GM18520 (cell line): ENCODE results near the gene CHST11.
A peak's percentile ranks its signal among the peaks of the same experiment; 100 is the strongest.

Experiments
- ATAC-seq: cut with Tn5 transposase; IDR thresholded peaks from one replicate; pipeline ENCODE4 v1.9.1; 2021; ENCODE audit not compliant: unreplicated experiment

The CHST11 gene

DNA sequence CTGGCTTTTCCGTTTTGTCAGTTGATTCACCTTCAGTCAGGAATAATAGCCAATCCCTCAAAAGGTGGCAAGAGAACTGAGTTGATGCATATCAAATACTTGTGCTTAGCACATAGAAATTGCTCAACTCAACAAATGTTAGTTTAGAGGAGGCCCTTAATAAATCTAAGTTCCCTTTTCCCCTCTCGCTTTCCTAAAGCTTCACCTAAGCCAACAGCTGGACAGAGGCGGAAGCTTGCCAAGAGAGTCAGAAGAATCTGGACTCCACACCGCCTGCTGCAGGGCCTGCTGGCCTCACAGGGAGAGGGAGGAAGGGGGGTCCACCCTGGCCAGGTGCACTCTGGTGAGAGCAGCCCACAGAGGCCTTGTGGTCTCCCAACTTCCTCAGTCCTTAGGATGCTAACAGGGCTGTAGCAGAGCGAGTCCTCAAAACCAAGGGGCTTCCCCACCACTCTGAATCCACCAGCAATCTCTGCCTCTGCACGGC is 213.1 kb downstream of the CHST11 start:
- no peak for ATAC-seq

DNA sequence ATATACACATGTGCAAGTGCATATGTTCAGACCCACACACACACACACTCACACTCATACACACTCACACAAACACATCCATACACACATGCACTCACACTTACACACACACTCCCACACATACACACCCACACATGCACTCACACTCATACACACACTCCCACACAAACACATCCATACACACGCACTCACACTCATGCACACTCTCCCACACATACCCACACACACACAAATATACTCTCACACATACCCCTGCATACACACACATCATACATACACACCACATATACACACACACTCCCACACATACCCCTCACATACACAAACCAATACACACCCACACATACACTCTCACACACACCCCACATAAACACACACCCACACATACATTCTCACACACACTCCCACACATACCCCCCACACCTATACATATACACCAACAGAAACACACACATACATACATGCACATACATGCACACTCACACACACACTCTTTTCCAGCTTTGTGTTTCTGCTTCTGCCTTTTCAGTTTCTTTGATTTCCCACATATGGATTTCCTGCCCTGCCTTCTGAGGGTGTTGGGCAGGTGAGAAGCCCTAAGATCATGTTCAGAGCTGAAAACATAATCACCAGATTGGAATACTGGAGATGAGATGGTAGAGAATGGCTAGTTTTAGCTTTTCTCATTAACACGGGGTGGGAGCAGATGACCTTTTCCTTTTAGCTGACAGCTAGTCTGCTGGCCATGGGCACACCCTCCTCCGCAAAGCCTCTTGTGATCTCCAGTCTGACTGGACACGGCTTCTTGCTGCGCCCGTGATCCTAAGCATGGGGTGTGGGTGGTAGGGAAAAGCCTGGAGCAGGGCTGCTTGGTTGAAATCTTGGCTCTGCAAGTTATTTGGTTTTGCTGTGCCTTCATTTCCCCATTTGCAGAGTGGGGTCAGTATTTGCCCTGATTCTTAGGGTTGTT is 214.0 kb downstream of the CHST11 start:
- no peak for ATAC-seq

DNA sequence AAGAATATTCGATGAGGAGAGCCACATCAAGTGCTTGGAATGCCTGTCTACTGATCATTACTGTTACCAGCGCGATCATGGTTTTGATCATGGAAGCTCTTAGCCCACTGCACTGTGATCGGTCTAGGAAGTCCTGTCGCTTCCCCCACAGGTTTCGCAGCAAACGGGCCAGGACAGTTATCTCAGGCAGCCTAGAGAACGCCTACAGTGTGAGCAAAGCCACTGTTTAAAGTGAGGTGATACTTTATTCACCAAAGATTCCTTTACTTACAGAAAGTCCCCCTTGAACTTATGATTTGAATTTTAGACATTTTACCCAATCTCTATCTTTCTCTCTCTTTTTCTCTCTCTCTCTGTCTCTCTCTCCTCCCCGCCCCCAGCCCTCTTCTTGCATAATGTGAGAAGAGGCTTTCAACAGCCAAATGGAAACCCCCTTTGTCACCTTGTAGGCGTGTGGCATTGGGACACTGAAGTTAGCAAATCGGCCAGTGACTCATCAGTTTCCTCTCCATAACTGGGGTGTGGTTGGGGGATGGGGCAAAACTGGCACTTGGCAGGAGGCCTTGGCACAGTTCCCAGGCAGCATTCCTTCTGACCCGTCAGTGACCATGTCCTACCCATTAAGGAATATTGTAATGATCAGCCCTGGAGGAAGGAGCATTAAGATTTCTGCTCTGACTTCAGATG is 214.8 kb downstream of the CHST11 start:
- ATAC-seq: peak; percentile 73

DNA sequence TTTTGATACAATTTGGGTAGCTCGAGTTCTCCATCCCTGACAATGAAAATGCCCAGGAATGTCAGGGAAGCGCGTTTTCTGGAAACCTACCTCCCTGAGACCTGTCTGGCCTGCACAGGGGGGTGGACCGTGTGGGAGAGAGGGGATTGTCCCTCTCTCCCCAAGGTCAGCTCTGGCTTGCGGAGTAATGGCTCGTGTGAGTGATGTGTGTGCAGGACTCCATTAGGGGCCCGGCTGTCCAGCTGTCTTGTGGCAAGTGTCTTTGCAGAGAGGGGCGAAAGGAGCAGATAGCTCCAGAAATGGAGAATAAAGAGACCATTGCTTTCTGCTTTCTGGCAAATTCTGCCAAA is 215.3 kb downstream of the CHST11 start:
- no peak for ATAC-seq

DNA sequence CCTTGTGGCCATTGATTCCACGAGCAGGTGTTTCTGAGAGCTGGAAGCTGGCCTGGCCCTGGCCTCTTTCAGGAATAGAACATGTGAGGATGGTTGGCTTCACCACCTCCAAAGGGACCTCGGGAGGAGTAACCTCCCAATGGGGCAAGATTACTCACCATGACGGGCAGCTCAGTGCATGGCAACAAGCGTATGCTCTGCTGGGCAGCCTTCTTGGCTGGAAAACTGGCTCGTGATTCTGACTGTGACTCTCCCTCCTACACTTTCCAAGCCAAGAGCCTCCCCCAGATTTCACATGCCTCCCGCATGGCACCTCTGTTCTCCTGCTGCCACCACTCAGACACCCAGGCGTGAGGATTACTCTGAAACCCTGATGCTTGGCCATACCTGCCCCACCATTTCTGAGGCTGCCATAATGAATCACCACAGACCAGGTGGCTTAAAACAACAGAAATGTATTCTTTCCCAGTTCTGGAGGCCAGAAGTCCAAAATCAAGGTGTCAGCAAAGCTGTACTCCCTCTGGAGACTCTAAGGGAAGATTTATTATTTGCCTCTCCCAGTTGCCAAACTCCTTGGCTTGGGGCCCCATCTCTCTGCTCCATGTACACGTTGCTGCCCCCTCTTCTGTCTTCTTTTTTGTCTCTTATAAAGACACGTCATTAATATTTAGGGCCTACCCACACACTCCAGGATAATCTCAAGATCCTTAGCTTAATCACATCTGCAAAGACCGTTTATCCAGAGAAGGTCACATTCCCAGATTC is 215.9 kb downstream of the CHST11 start:
- no peak for ATAC-seq

DNA sequence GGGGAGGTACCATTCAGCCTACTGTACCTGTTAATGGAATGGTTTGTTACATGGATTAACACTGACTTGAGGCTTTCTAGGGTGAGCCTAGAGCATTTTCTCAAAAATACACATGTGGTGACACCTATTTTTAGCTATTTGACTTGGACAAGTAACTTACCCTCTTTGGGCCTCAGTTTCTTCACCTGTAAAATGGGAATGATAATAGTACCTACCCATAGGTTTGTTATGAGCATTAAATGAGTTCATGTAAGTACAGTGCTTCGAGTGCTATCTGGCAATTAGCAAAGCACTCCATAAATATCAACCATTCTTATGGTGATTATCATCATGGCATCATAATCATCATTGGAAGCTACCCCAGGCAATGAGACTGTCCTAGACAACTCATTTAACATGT is 216.5 kb downstream of the CHST11 start:
- no peak for ATAC-seq

DNA sequence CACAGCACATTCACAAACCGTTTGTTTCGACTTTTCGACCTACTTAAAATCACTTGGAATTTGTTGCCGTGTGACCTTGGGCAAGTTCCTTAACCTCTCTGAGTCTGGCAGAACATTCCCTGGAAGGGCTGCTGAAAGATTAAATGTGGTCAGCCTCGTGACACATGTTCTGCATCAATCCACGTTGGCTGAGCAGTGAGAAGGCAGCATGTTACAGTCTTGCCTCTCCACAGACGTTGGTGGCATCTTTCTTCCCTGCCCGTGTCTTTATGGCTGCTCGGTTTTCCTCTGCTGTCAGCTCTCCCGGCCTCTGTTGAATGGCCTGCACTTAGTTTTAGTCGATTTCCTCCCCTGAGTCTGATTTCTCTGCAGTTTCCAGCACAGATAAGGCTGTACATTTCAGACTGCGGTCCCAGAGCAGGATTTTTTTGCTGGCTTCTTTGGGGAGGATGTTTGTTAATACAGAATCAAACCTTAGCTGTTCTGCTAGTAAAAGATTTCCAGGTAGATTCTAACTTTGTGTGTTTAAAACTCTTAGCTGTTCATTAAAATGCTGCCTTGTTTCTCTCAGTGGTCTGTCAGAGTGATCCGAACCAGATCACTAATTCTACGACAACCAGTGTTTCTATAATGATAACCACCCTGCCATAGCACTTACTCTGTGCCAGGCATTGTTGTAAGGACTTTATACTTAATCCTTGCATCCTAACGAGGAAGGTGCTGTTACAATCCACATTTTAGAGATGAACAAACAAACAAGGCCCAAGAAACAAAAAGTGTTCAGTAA is 217.1 kb downstream of the CHST11 start:
- ATAC-seq: no peak

DNA sequence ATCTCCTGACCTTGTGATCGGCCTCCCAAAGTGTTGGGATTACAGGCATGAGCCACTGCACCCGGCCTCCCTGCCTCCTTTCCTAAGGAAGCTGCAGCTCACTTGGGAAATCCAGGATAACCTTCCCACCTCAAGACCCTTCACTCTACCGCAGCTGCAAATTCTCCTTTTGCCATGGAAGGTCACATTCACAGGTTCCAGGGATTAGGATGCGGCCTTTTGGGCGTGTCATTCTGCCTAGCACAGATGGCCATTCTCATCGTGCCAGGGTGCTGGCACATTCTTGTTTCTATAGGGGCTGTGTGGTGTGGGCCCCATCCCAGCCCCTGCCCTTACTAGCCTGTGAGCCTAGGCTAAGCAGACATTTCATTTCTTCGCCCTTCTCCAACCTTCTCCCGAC is 219.9 kb downstream of the CHST11 start:
- no peak for ATAC-seq

DNA sequence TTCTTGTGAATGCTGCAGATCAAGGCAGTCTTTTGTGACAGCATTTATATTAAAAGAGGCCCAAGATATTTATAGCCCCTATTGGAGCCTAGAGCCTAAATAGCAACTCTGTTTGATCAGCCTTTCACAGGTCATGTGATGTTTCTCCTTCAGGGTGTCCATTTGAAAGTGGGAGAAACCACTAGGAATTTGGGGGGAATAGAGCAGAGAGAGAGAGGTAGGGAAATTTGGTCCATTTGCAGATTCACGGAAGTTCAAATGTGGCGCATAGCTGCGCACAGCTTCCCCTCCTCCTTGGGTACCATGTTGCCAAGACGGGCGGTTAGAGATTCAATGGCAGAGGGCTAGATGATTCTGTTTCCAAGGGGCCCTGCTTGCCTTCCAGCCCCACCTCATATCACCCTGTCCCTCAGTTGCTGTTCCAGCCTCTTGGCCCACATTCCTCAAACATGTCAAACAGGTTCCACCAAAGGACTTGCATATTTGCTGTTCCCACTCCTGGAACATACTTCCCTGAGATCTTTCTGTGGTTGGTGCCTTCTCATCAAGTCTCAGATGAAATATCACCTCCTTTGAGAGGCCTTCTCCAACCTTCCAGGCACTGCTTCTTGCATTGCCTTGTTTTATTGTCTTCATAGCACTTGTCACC is 220.8 kb downstream of the CHST11 start:
- ATAC-seq: no peak

DNA sequence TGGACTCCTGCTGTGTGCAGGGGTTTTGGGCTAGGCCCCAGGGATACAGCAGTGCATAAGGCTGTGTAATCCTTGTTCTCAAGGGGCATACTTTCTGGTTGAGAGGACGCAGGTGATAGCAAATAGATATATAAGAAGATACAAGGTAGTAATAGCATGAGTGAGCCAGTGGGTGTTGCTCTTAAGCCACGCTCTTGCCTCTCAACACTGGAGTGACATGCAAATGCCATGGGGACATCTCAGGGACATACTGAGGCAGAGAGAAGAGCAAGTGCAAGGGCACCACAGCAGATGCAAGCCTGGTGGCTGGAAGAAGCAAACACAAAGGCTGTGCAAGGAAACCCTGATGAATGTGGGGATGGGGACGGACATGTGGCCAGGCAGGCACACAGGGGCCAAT is 223.3 kb downstream of the CHST11 start:
- no peak for ATAC-seq

DNA sequence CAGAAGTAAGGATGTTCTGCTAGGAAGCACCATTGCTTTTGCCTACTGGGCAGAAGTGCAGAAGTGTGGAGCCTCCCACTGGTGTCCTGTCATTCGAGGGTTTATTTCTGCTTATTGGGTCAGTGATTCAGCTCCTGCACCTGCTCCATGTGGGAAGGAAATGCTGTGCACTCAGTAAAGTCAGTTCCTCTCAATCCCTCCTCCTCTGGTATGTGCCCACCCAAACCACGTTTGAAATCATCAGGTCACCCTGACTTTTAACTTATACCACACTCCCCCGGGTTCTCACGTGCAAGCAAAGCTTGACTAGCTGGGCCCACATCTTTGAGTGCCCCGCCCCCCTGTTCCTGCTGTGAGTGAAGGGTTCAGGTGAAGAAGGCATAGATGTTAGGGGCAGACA is 223.7 kb downstream of the CHST11 start:
- ATAC-seq: no peak

DNA sequence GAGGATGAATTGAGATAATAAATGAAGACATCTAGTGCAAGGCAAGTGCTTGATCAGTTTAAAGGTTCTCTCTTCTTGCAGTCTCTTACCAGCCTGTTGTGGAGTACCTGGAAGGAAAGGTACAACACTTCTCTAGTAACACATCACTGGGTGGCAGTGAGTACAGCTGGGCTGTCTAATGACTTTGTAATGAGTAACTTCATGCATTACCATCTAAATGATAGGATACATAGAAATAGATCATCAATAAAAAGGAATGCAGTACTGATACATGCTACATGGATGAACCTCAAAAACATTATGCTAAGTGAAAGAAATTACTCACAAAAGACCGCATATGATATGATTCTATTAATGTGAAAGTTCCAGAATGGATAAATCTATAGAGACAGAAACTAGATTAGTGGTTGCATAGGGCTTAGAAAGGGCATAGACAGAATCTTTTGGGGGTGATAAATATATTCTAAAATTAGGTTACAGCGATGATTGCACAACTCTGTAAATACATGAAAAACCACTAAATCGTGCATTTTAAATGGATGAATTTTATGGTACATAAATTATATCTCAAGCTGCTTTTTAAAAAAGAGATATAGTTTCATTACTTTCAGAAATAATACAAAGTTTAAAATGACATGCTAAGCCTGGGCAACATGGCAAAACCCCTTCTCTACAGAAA is 224.4 kb downstream of the CHST11 start:
- ATAC-seq: no peak

DNA sequence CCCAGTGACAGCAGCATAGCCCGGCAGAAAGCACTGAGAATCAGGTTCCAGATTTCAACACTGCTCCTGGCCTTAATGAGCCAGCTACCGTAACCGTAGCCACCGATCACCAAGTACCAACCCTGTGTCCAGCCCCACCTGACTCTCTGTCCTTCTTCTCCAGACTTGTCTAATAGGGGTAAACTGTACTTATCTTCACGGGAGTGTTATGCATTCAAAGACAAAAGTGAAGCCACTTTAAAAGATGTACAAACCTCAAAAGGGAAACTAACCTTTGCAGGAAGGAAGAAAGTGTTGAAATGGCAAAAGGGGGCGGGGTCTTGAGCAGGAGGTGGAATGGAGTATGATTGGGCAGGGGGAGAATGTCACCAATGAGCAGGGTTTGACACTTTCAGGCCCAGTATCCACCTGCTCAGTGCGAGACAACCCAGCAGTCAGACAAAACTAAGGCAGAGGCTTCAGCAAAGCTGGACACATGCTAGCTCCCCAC is 226.1 kb downstream of the CHST11 start:
- no peak for ATAC-seq

DNA sequence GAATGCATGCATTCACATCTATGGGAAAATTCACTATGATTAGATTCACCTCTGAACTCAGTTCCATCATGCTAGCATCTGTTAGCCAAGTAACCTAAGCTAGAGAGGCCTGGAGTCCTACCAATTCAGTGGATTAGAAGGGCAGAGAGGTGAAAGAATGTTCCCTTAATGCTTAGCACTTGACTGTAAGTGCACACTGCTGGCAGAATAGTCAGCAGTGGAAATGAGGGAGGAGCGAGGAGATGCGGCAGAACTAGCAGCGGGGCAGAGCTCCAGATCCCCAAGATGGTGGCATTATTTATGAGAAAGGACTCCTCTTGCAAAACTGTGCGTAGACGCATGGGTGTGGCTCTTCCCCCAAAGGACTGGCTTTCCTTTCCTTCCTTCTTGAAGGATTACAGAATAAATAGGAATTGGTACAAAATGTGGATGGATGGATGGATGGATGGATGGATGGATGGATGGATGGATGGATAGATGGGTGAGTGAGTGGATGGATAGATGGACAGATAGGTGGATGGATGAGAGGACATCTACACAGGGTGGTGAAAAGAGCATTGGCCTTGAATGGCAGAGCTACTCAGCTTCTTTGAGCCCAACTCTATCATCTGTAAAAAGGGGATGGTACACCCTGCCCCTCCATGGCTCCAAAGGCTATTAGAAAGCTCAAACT is 227.2 kb downstream of the CHST11 start:
- no peak for ATAC-seq

DNA sequence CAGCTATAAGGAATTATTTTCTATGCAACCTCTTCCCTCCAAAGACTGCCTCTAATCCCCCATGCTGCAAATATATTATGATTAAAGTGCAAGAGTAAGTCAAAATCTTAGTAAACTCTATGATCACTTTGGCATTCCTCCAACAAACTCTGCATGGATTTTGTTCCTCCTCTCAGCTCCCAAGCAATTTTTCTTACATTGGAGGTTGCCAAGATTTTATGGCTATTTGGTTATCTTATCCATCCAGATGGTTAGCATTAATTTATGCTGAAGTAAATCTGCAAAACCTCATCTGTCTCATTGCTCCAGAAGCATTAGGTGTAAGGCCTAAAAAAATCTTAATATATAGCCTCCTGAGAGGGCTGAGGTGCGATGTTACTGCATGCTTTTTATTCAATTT is 228.1 kb downstream of the CHST11 start:
- no peak for ATAC-seq

DNA sequence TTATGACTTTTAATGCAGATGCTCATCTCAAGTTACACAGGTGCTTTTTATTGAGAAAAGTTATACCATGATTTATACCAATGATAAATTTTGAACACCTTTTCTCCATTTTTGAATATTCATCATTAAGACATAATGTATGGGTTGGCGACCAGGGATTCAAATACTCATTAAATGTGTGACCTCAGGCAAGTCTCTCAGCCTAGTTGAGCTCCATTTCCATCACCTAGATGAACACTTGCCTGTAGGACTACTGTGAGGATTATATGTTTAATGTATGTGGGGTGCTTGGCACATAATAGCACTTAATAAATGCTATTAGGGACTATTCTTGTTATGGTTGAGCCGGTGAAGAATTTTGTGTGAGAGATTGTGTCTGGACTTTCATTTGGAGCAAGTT is 228.6 kb downstream of the CHST11 start:
- no peak for ATAC-seq

DNA sequence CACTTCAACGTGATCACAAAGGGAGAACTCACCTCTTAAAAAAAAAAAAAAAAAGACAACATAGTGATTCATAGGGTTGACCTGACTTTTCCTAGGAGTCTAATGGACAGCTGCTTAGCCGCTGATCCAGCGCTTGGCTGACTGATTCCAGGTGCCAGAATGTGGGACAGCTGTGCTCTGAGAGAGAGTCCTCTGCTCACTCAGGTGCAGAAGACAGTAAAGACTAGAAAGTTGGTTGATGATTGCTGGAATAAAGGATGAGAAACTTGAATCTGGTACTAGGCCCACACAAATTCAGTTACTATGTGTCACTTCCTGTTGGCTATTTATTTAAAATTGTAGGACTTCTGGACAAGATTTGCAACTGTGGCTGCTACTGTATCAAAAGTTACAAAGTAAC is 229.4 kb downstream of the CHST11 start:
- no peak for ATAC-seq

DNA sequence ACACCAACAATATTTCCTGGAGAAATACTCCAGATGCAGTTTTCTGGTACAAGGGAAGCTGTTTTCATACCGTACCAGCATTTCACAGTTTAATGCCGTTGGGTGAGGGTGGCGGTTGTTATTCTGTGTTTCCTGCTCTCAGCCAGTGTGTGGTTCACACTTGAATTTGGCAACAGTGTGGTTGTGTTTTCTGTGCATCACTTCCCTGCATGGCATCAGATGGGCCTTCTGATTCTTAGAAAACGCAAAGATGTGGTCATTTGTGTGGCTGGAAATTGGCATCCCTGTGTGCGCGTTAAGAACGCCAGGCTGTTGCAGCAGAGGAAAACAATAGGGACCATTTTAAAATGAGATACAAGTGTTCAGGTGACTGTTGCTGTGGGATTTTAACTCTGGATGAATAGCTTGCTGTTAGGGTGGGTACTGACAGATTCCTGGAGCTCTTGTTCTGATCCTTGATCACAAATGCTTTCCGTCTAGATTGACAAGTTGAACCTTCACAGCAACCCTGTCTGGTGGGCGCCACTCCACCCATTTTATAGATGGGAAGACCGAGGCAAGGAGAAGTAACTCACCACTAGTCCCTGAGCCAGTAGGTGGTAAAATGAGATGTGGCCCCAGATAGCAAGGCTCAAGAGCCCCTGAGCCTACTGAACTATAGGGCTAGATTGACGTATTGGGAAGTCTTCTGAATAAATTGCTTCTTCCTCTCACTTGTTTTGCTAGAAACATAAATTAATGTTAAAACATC is 231.2 kb downstream of the CHST11 start:
- no peak for ATAC-seq
